Mesenchymal stem cell (in vitro differentiated cells and primary cell): ENCODE results near the gene OCIAD2.
"Not testable (repeated sequence)": the region's sequence is repeated elsewhere in the genome, so short reads cannot be mapped to it uniquely, and the experiment has no call there.

ENCODE experiments used
- DNase-seq: peaks from one replicate; pipeline ENCODE4 v3.0.0-alpha.2; 2013
- H2AFZ ChIP-seq: one replicate; pipeline ENCODE4 v1.6.1; 2013; ENCODE audit warnings: low read depth, mild to moderate bottlenecking, control low read depth, inconsistent platforms, low read length, moderate library complexity
- H2AK5ac ChIP-seq: 2 replicates; pipeline ENCODE4 v1.6.1; 2013; ENCODE audit warnings: low read length, moderate library complexity, mild to moderate bottlenecking, inconsistent platforms; ENCODE audit not compliant: severe bottlenecking
- H2BK120ac ChIP-seq: one replicate; pipeline ENCODE4 v1.6.1; 2013; ENCODE audit warnings: low read depth, mild to moderate bottlenecking, inconsistent platforms, low read length, moderate library complexity
- H2BK12ac ChIP-seq, 2 experiments: one replicate each; pipeline ENCODE4 v1.6.1; 2013; ENCODE audit warnings: inconsistent platforms in 2 of 2, low read length in 2 of 2, mild to moderate bottlenecking in 2 of 2, moderate library complexity in 2 of 2, control low read depth in 1 of 2
- H2BK15ac ChIP-seq: one replicate; pipeline ENCODE4 v1.6.1; 2013; ENCODE audit warnings: mild to moderate bottlenecking, low read depth, inconsistent platforms; ENCODE audit not compliant: poor library complexity, severe bottlenecking
- H2BK5ac ChIP-seq: 2 replicates; pipeline ENCODE4 v1.6.1; 2013; ENCODE audit warnings: low read depth, mild to moderate bottlenecking, low read length, control low read depth, inconsistent platforms; ENCODE audit not compliant: poor library complexity, severe bottlenecking
- H3K14ac ChIP-seq, 2 experiments: one replicate each; pipeline ENCODE4 v1.6.1; 2013; ENCODE audit warnings: inconsistent platforms in 2 of 2, low read length in 2 of 2, control low read depth in 1 of 2, mild to moderate bottlenecking in 1 of 2, moderate library complexity in 1 of 2
- H3K18ac ChIP-seq, 2 experiments: one replicate each; pipeline ENCODE4 v1.6.1; 2013; ENCODE audit warnings: inconsistent platforms in 2 of 2, low read length in 2 of 2, control low read depth in 1 of 2, low read depth in 1 of 2, mild to moderate bottlenecking in 1 of 2
- H3K23ac ChIP-seq, 2 experiments: one replicate each; pipeline ENCODE4 v1.6.1; 2013; ENCODE audit warnings: inconsistent platforms in 2 of 2, low read length in 2 of 2, mild to moderate bottlenecking in 2 of 2, moderate library complexity in 2 of 2, control low read depth in 1 of 2
- H3K27ac ChIP-seq: 2 replicates; pipeline ENCODE4 v1.5.1; 2013; ENCODE audit warnings: mild to moderate bottlenecking, moderate library complexity, low read length, control low read depth, inconsistent platforms; ENCODE audit not compliant: poor library complexity, severe bottlenecking
- H3K27me3 ChIP-seq, 2 experiments: 2 replicates each; pipeline versions ENCODE4 v1.6.1 to v1.7.0; 2013; ENCODE audit warnings: low read length in 2 of 2, mild to moderate bottlenecking in 2 of 2, moderate library complexity in 2 of 2, control low read depth in 1 of 2, inconsistent platforms in 1 of 2; ENCODE audit not compliant: control insufficient read depth in 1 of 2, insufficient read depth in 1 of 2
- H3K36me3 ChIP-seq, 2 experiments: 2 replicates each; pipeline versions ENCODE4 v1.6.1 to v1.7.0; 2013; ENCODE audit warnings: low read length in 2 of 2, control low read depth in 1 of 2, inconsistent platforms in 1 of 2, low read depth in 1 of 2, mild to moderate bottlenecking in 1 of 2; ENCODE audit not compliant: insufficient read depth in 2 of 2, control insufficient read depth in 1 of 2
- H3K4ac ChIP-seq, 2 experiments: one replicate each; pipeline ENCODE4 v1.6.1; 2013; ENCODE audit warnings: inconsistent platforms in 2 of 2, low read length in 2 of 2, mild to moderate bottlenecking in 2 of 2, moderate library complexity in 2 of 2, control low read depth in 1 of 2, low read depth in 1 of 2
- H3K4me1 ChIP-seq: 2 replicates; pipeline ENCODE4 v1.6.1; 2013; ENCODE audit warnings: low read depth, low read length, control low read depth; ENCODE audit not compliant: control insufficient read depth, insufficient read depth
- H3K4me2 ChIP-seq: 2 replicates; pipeline ENCODE4 v1.6.1; 2013; ENCODE audit warnings: low read length, mild to moderate bottlenecking, inconsistent platforms; ENCODE audit not compliant: poor library complexity, severe bottlenecking
- H3K4me3 ChIP-seq, 2 experiments: 2 replicates each; pipeline versions ENCODE4 v1.5.1 to v1.7.0; 2013; ENCODE audit warnings: low read length in 2 of 2, mild to moderate bottlenecking in 2 of 2, control low read depth in 1 of 2, low read depth in 1 of 2; ENCODE audit not compliant: insufficient read depth in 1 of 2
- H3K79me1 ChIP-seq: replicated peaks from 2 replicates; pipeline ENCODE4 v1.6.1; 2013; ENCODE audit warnings: mild to moderate bottlenecking, control low read depth, low read length, inconsistent platforms; ENCODE audit not compliant: poor library complexity, severe bottlenecking
- H3K9ac ChIP-seq: 2 replicates; pipeline ENCODE4 v1.7.0; 2013; ENCODE audit warnings: mild to moderate bottlenecking, low read length, moderate library complexity
- H3K9me3 ChIP-seq: 2 replicates; pipeline ENCODE4 v1.7.0; 2013; ENCODE audit warnings: mild to moderate bottlenecking, low read length; ENCODE audit not compliant: control insufficient read depth
- H4K8ac ChIP-seq: one replicate; pipeline ENCODE4 v1.6.1; 2013; ENCODE audit warnings: inconsistent platforms, mild to moderate bottlenecking, low read length, moderate library complexity
- H4K91ac ChIP-seq: one replicate; pipeline ENCODE4 v1.6.1; 2013; ENCODE audit warnings: mild to moderate bottlenecking, low read length, inconsistent platforms
- WGBS: methylation state at CpG from one replicate; pipeline ENCODE4 v1.1.7; 2013; ENCODE audit warnings: mixed read lengths; 5-methylcytosine and 5-hydroxymethylcytosine counted together

Gene OCIAD2

GRCh38 chr4:48891028-48891619 lies 15.4 kb downstream of the OCIAD2 start:
- no peak for DNase-seq
- Histone ChIP-seq H3K4me1 (no peaks in the 10 kb centered on the region), H2BK5ac (no peak overlapping the region), H3K18ac (no peak overlapping the region), H3K4ac (no peak overlapping the region), H2BK15ac (no peak overlapping the region), H3K27me3 (no peaks in the 10 kb centered on the region), H2AK5ac (no peak overlapping the region), H3K4me2 (no peak overlapping the region), H3K14ac (no peak overlapping the region), H3K23ac (no peak overlapping the region), H4K8ac (no peak overlapping the region), H3K4me3 (no peak overlapping the region), H3K79me1 (no peaks in the 10 kb centered on the region), H2BK12ac (no peak overlapping the region), H3K36me3 (peaks cover 9 to 16% of the 10 kb centered on the region in 2 experiments), H2BK120ac (no peak overlapping the region), H4K91ac (no peak overlapping the region), H2AFZ (no peak overlapping the region), H3K9me3 (no peaks in the 10 kb centered on the region), H3K27ac (no peak overlapping the region), H3K9ac (no peak overlapping the region)

DNA sequence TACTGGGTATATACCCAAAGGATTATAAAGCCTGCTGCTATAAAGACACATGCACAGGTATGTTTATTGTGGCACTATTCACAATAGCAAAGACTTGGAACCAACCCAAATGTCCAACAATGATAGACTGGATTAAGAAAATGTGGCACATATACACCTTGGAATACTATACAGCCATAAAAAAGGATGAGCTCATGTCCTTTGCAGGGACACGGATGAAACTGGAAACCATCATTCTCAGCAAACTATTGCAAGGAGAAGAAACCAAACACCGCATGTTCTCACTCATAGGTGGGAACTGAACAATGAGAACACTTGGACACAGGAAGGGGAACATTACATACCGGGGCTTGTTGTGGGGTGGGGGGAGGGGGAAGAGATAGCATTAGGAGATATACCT lies 16.8 kb downstream of the OCIAD2 start:
- not testable (repeated sequence) for H2BK15ac ChIP-seq, H3K23ac ChIP-seq, DNase-seq, H3K4me2 ChIP-seq, H3K27ac ChIP-seq, H4K8ac ChIP-seq, H2BK120ac ChIP-seq, H3K4me3 ChIP-seq, H2AFZ ChIP-seq, H3K79me1 ChIP-seq, H3K14ac ChIP-seq, H2AK5ac ChIP-seq, H3K18ac ChIP-seq, H2BK12ac ChIP-seq, H4K91ac ChIP-seq, H3K27me3 ChIP-seq, H2BK5ac ChIP-seq, H3K9me3 ChIP-seq, H3K4ac ChIP-seq, H3K9ac ChIP-seq, H3K4me1 ChIP-seq
- peaks cover 9 to 16% of the 10 kb centered on the region in 2 experiments for H3K36me3 ChIP-seq
- WGBS = 100% methylated on average over 2 of the region's 3 CpGs

DNA sequence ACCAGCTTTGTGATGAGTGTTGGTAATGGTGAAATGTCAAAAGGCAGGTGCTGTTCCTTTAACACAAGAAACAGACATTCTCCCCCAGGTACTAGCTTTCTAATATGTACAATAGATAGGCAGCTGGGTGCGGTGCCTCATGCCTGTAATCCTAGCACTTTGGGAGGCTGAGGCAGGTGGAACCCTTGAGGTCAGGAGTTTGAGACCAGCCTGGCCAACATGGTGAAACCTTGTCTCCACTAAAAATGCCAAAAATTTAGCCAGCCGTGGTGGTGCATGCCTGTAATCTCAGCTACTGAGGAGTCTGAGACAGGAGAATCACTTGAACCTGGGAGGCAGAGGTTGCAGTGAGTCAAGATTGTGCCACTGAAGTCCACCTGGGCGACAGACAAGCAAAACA lies 24.9 kb downstream of the OCIAD2 start:
- not testable (repeated sequence) for H2BK12ac ChIP-seq, H3K9me3 ChIP-seq, H4K91ac ChIP-seq, H3K18ac ChIP-seq, H3K4ac ChIP-seq, H3K4me2 ChIP-seq, H2BK120ac ChIP-seq, H3K4me3 ChIP-seq, H3K36me3 ChIP-seq, H3K23ac ChIP-seq, H3K14ac ChIP-seq, H2AFZ ChIP-seq, H2AK5ac ChIP-seq, H4K8ac ChIP-seq, H3K4me1 ChIP-seq, H2BK5ac ChIP-seq, H3K9ac ChIP-seq, H3K27me3 ChIP-seq, DNase-seq, H3K27ac ChIP-seq, H3K79me1 ChIP-seq, H2BK15ac ChIP-seq
- 91% methylated on average over 3 of the region's 3 CpGs for WGBS

GRCh38 chr4:48879561-48880442 lies 26.8 kb downstream of the OCIAD2 start:
- no peaks in the 10 kb centered on the region for H3K4me1 ChIP-seq
- no peak overlapping the region for H2AFZ ChIP-seq
- no peak overlapping the region for H4K8ac ChIP-seq
- H2BK12ac ChIP-seq = no peak overlapping the region
- no peak for DNase-seq
- no peaks in the 10 kb centered on the region for H3K27me3 ChIP-seq
- H2AK5ac ChIP-seq = no peak overlapping the region
- H3K18ac ChIP-seq = no peak overlapping the region
- no peak overlapping the region for H3K9ac ChIP-seq
- H3K4me2 ChIP-seq = no peak overlapping the region
- H2BK120ac ChIP-seq = no peak overlapping the region
- no peaks in the 10 kb centered on the region for H3K79me1 ChIP-seq
- no peak overlapping the region for H3K4me3 ChIP-seq
- H3K27ac ChIP-seq = no peak overlapping the region
- no peak overlapping the region for H3K14ac ChIP-seq
- H3K9me3 ChIP-seq = no peaks in the 10 kb centered on the region
- WGBS = 83% methylated on average over 8 of the region's 9 CpGs
- no peak overlapping the region for H2BK5ac ChIP-seq
- no peak overlapping the region for H3K4ac ChIP-seq
- no peak overlapping the region for H3K23ac ChIP-seq
- H3K36me3 ChIP-seq = no peaks in the 10 kb centered on the region
- no peak overlapping the region for H2BK15ac ChIP-seq
- H4K91ac ChIP-seq = no peak overlapping the region
